Fibroblast of pulmonary artery (primary cell): ENCODE results near the gene VAV2.

Experiments used
- DNase-seq: peaks from one replicate; pipeline ENCODE4 v3.0.0-alpha.2; 2010; ENCODE audit warnings: low read depth
- H3K4me3 ChIP-seq: replicated peaks from 2 replicates; pipeline ENCODE4 v1.5.1; 2011; ENCODE audit warnings: low read depth, mild to moderate bottlenecking, control low read depth, low read length, moderate library complexity
- TF ChIP-seq, protein P1 (sequence below): IDR thresholded peaks from 2 replicates; pipeline ENCODE4 v1.5.1; 2011; ENCODE audit warnings: mild to moderate bottlenecking, control low read depth, low read length, inconsistent platforms; ENCODE audit errors: missing control alignments

VAV2 gene

DNA sequence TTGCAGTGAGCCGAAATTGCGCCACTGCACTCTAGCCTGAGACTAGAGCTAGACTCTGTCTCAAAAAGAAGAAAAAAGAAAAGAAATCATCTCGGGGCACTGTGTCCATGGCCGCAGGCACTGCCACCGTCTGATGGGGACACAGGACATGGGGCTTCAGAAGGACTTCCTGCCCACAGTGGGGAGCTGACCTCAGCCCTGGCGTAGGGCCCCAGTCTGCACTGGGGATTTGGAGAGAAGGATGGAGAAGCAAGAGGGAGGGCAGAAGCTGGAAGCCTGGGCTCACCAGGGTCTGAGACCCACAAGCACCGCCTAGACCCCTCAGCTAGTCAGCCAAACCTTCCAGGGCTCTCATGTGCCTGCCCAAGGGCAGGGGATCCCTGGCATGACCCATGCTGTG, 249.9 kb downstream of the VAV2 start:
- no peak for DNase-seq
- TF ChIP-seq, protein P1, sequence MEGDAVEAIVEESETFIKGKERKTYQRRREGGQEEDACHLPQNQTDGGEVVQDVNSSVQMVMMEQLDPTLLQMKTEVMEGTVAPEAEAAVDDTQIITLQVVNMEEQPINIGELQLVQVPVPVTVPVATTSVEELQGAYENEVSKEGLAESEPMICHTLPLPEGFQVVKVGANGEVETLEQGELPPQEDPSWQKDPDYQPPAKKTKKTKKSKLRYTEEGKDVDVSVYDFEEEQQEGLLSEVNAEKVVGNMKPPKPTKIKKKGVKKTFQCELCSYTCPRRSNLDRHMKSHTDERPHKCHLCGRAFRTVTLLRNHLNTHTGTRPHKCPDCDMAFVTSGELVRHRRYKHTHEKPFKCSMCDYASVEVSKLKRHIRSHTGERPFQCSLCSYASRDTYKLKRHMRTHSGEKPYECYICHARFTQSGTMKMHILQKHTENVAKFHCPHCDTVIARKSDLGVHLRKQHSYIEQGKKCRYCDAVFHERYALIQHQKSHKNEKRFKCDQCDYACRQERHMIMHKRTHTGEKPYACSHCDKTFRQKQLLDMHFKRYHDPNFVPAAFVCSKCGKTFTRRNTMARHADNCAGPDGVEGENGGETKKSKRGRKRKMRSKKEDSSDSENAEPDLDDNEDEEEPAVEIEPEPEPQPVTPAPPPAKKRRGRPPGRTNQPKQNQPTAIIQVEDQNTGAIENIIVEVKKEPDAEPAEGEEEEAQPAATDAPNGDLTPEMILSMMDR = no peak
- H3K4me3 ChIP-seq = no peak overlapping the region

GRCh38 chr9:133741716-133742115, 250.4 kb downstream of the VAV2 start:
- TF ChIP-seq, protein P1 = no peak
- DNase-seq = no peak
- no peak overlapping the region for H3K4me3 ChIP-seq

DNA sequence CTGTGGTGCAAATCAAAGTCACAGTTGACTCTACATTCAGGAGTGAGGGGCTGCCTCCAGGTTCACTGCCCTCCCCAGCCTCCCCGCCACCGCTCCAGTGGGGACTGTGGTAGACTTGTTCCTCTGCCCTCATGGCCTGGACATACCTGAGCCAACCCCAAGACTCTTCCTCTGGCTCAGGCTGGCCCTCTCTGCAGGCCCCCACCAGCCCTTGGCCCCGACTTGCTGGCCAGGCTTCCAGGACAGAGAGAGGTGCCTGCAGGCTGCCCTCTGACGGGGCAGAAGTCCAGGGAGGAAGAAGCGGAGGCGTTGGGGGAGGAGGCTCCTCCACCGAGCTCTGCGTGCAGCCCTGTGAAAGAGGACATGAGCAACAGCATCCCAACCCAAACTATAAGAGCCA, 251.2 kb downstream of the VAV2 start:
- TF ChIP-seq, protein P1 = no peak
- no peak overlapping the region for H3K4me3 ChIP-seq
- DNase-seq = no peak

- TF ChIP-seq, protein P1 = no peak
- no peak overlapping the region for H3K4me3 ChIP-seq
- no peak for DNase-seq
Observed at GRCh38 chr9:133739408-133740280, 252.5 kb downstream of the VAV2 start.

GRCh38 chr9:133738640-133739225, 253.4 kb downstream of the VAV2 start:
- H3K4me3 ChIP-seq = no peak overlapping the region
- DNase-seq = no peak
- TF ChIP-seq, protein P1 = no peak

GRCh38 chr9:133737774-133738639, 254.1 kb downstream of the VAV2 start, which contains the start of gene SARDH:
TSS of gene SARDH (minus strand) at chr9:133738352. CDS start at chr9:133734173, 4,179 bp downstream.
- peak within 1 kb of the TSS; percentile 50 for H3K4me3 ChIP-seq
- TF ChIP-seq, protein P1 = no peak
- peak; percentile 46 for DNase-seq
